Suprapubic skin (tissue), 3 donors: ENCODE data around the gene SIAH2.

Experiments used
- POLR2A ChIP-seq, 2 donors: fragments of 450-650 bp; IDR thresholded peaks; one replicate each; pipeline ENCODE4 v1.6.1; 2017; ENCODE audit warnings: antibody characterized with exemption in 2 of 2, mild to moderate bottlenecking in 2 of 2, moderate library complexity in 2 of 2
- TF ChIP-seq, protein P1 (sequence below), 2 donors: fragments of 200-600 bp in 1 of 2; fragments of 450-650 bp in 1 of 2; sonication (generic) in 1 of 2; IDR thresholded peaks; one replicate each; pipeline ENCODE4 v1.5.1; 2016 to 2019; ENCODE audit warnings: antibody characterized with exemption in 2 of 2, mild to moderate bottlenecking in 1 of 2, moderate library complexity in 1 of 2

DNA sequence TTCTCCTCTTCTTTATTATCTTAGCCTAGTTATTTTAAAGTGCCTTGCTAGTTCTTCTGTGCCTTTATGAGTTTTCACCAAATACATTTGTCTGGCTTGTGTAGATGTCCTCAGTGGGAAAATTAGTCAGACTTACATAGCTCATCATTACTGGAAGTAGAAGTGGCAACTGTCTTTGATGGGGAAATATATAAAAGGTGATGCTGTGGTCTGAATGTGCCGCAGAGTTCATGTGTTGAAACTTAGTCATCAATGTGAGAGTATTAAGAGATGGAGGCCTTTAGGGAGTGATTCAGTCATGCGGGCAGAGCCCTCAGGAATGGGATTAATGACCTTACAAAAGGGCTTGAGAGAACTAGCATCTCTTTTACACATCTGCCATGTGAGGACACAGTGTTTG is 52.9 kb downstream of the SIAH2 start:
- TF ChIP-seq, protein P1, sequence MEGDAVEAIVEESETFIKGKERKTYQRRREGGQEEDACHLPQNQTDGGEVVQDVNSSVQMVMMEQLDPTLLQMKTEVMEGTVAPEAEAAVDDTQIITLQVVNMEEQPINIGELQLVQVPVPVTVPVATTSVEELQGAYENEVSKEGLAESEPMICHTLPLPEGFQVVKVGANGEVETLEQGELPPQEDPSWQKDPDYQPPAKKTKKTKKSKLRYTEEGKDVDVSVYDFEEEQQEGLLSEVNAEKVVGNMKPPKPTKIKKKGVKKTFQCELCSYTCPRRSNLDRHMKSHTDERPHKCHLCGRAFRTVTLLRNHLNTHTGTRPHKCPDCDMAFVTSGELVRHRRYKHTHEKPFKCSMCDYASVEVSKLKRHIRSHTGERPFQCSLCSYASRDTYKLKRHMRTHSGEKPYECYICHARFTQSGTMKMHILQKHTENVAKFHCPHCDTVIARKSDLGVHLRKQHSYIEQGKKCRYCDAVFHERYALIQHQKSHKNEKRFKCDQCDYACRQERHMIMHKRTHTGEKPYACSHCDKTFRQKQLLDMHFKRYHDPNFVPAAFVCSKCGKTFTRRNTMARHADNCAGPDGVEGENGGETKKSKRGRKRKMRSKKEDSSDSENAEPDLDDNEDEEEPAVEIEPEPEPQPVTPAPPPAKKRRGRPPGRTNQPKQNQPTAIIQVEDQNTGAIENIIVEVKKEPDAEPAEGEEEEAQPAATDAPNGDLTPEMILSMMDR (IDR thresholded peaks at IDR 0.05) = no peak
- TF ChIP-seq POLR2A (IDR thresholded peaks at IDR 0.05) = no peak
